HG03045 (cell line): Measurements from ENCODE around the gene TMC6.
A peak's percentile ranks its signal among the peaks of the same experiment; 100 is the strongest.
"Not testable (repeated sequence)": the region's sequence is repeated elsewhere in the genome, so short reads cannot be mapped to it uniquely, and the experiment has no call there.

Source experiments
- ATAC-seq: cut with Tn5 transposase; IDR thresholded peaks from one replicate; pipeline ENCODE4 v1.9.1; 2021; ENCODE audit warnings: mild to moderate bottlenecking, moderate library complexity; ENCODE audit not compliant: unreplicated experiment

TMC6 gene

GRCh38 chr17:78128551-78129350 is at the start of gene TMC6:
Gene TMC6 (minus strand): TSS chr17:78128755. CDS start chr17:78126832, 1,923 bp downstream.
- ATAC-seq = peak; percentile 27

- ATAC-seq = no peak
Measured at GRCh38 chr17:78176548-78177025, 48.0 kb upstream of the TMC6 start.

GRCh38 chr17:78175643-78175981 is 47.1 kb upstream of the TMC6 start:
- no peak for ATAC-seq

GRCh38 chr17:78174870-78175642 is 46.5 kb upstream of the TMC6 start:
- no peak for ATAC-seq

- ATAC-seq = no peak
Measured at GRCh38 chr17:78174346-78174869, 45.9 kb upstream of the TMC6 start.

- ATAC-seq = no peak
Measured at GRCh38 chr17:78173097-78173715, 44.7 kb upstream of the TMC6 start.

GRCh38 chr17:78172249-78173051 is 43.9 kb upstream of the TMC6 start:
- ATAC-seq = no peak

- not testable (repeated sequence) for ATAC-seq
Measured at GRCh38 chr17:78171591-78172248, 43.2 kb upstream of the TMC6 start.

GRCh38 chr17:78170692-78171590 is 42.4 kb upstream of the TMC6 start:
- no peak for ATAC-seq

- ATAC-seq = peak; percentile 23
Measured at GRCh38 chr17:78168903-78169793, 40.6 kb upstream of the TMC6 start.

GRCh38 chr17:78168242-78168902 is 39.8 kb upstream of the TMC6 start, which contains the start of gene SYNGR2:
Gene SYNGR2 (plus strand): TSS chr17:78168581. CDS start chr17:78168617, 36 bp downstream.
- peak; percentile 43 for ATAC-seq

GRCh38 chr17:78166416-78166815 is 37.9 kb upstream of the TMC6 start:
- ATAC-seq = no peak

- ATAC-seq = no peak
Measured at GRCh38 chr17:78164748-78165607, 36.4 kb upstream of the TMC6 start.

- no peak for ATAC-seq
Measured at GRCh38 chr17:78163881-78164747, 35.6 kb upstream of the TMC6 start.

- ATAC-seq = no peak
Measured at GRCh38 chr17:78159575-78160158, 31.1 kb upstream of the TMC6 start.
